NCI-H146 treated with DMSO at 0.1 percent for 48 hours (cell line): ENCODE results near the gene EME2.
"Not testable (repeated sequence)": the region's sequence is repeated elsewhere in the genome, so short reads cannot be mapped to it uniquely, and the experiment has no call there.

Experiments
- DNase-seq: peaks from one replicate; lab custom pipeline; 2025; ENCODE audit not compliant: unreplicated experiment; lab: John Stamatoyannopoulos, UW

The EME2 gene

GRCh38 chr16:1772362-1772907, at the start of gene EME2:
EME2 (plus strand) TSS chr16:1772810; CDS start chr16:1773228, 418 bp downstream.
- DNase-seq: peak; percentile 25

- no peak for DNase-seq
These were observed 49.0 kb upstream of the EME2 start for GRCh38 chr16:1723450-1724147.

- DNase-seq: no peak
These were observed 48.1 kb upstream of the EME2 start for GRCh38 chr16:1724491-1724890.

- no peak for DNase-seq
These were observed 45.7 kb upstream of the EME2 start for GRCh38 chr16:1726661-1727502.

- DNase-seq: no peak
These were observed 44.7 kb upstream of the EME2 start for GRCh38 chr16:1727651-1728624.

- DNase-seq: no peak
These were observed 43.6 kb upstream of the EME2 start for GRCh38 chr16:1729026-1729425.

- DNase-seq: no peak
These were observed 43.2 kb upstream of the EME2 start for GRCh38 chr16:1729445-1729844.

GRCh38 chr16:1731073-1731472, 41.5 kb upstream of the EME2 start:
- no peak for DNase-seq

- no peak for DNase-seq
These were observed 41.0 kb upstream of the EME2 start for GRCh38 chr16:1731603-1732002.

GRCh38 chr16:1732071-1732470, 40.5 kb upstream of the EME2 start:
- DNase-seq: no peak

GRCh38 chr16:1732551-1732987, 40.0 kb upstream of the EME2 start:
- not testable (repeated sequence) for DNase-seq

- no peak for DNase-seq
These were observed 38.5 kb upstream of the EME2 start for GRCh38 chr16:1734123-1734522.

GRCh38 chr16:1734816-1735215, 37.8 kb upstream of the EME2 start:
- no peak for DNase-seq

GRCh38 chr16:1740234-1740633, 32.4 kb upstream of the EME2 start:
- no peak for DNase-seq

GRCh38 chr16:1740781-1741490, 31.7 kb upstream of the EME2 start:
- no peak for DNase-seq

- DNase-seq: no peak
These were observed 31.0 kb upstream of the EME2 start for GRCh38 chr16:1741553-1742165.

- DNase-seq: no peak
These were observed 29.0 kb upstream of the EME2 start for GRCh38 chr16:1743376-1744337.

GRCh38 chr16:1744338-1744840, 28.2 kb upstream of the EME2 start:
- DNase-seq: no peak
